Activated T-cell treated with anti-CD3 and anti-CD28 coated beads, Interleukin-2, amount 50 U/mL, for 1 hour (primary cell): ENCODE data around the gene CRX.
"Not testable (repeated sequence)": the region's sequence is repeated elsewhere in the genome, so short reads cannot be mapped to it uniquely, and the experiment has no call there.

Experiments used
- DNase-seq: peaks from one replicate; pipeline ENCODE4 v3.0.0-alpha.2; 2020

Gene CRX

DNA sequence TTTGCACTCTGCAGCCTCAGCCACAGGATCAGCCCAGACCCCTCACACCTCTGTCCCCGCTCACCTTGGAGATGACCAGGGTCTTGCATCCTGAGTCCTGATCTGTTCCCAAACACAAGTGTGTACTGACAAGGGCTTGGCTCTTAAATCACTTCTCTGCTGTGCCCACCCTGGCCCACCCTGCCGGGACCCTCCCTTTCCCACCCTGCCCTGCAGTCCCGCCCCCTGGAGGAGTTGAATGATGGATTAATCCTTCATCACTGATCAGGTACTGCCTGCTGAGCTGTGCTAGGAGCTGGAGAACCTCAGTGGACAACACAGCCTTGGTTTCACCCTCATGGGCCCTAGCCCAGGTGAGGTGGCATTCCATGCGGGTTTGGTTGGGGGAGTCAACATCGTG lies 17.3 kb upstream of the CRX start, which contains the start of gene TPRX1:
Gene TPRX1, minus strand, starts transcription at position 101 of the 400 bp plus-strand sequence. Its CDS starts 12 bp downstream, at position 89.
- not testable (repeated sequence) for DNase-seq

- no peak for DNase-seq
Observed at GRCh38 chr19:47805313-47805712, 16.4 kb upstream of the CRX start.

DNA sequence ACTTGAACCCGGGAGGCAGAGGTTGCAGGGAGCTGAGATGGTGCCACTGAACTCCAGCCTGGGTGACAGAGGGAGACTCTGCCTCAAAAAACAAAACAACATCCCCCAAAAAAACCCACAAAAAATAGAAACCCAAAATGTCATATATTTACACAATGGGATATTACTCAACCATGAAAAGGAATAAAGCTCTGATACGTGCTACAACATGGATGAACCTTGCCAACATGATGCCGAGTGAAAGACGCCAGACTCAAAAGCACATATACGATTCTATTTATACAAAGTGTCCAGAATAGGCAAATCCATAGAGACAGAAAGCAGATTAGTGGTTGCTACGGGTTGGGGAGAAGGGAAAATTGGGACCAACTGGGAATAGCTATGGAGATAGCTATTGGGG lies 15.3 kb upstream of the CRX start:
- DNase-seq: no peak

DNA sequence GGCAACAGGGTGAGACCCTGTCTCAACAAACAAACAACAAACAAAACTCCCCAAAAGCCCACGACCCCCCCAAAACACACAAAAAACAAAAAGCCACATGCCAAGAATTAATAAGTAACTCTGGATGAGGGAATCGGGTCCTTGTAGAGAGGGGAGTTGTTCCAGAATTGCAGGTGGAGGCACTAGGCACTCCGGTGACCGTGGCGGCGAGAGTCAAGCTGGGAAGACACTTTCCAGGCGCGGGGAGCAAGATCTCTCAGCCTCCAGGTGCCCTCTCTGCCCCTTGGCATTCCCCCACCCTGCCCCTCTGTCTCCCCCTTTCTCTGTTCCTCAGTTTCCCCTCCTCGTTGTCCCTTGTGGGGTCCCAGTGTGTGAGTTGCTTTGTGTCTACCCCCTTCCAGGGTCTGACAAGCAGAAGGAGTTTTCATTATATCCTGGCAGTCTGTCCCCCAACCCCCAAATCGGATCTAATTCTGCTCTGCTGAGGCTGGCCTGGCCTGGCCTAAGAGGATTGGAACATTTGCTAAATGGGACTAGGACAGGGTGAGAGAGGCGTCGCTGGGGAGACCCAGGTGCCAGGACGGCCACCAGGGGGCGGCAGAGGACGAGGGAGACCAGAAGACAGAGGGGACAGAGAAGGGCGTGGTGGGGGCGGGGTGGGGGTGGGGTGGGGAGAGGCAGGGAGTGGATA lies 8.3 kb upstream of the CRX start:
- DNase-seq: peak; percentile 77

DNA sequence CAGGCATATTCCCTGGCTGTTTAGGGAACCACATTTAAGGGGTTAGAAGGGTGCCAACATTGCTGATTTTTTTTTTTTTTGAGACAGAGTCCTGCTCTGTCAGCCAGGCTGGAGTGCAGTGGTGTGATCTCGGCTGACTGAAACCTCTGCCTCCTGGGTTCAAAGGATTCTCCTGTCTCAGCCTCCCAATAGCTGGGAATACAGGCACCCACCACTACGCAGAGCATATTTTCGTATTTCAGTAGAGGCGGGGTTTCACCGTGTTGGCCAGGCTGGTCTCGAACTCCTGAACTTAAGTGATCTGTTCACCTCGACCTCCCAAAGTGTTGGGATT lies 7.8 kb upstream of the CRX start:
- no peak for DNase-seq

- not testable (repeated sequence) for DNase-seq
Observed at GRCh38 chr19:47816270-47816669, 5.5 kb upstream of the CRX start.

DNA sequence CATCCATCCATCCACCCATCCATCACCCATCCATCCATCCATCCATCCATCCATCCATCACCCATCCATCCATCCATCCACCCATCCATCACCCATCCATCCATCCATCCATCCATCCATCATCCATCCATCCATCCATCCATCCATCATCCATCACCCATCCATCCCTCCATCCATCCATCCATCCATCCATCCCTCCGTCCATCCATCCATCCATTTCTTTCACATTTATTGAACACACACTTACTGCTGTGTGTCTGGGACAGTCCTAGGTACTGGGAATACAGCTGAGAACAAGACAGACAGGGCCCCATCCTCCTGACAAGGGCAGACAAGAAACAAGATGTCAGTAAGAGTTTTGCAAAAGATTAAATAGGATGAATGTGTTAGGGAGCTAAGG lies 3.5 kb upstream of the CRX start:
- DNase-seq: not testable (repeated sequence)

- no peak for DNase-seq
Observed at GRCh38 chr19:47819858-47820257, 1.9 kb upstream of the CRX start.

DNA sequence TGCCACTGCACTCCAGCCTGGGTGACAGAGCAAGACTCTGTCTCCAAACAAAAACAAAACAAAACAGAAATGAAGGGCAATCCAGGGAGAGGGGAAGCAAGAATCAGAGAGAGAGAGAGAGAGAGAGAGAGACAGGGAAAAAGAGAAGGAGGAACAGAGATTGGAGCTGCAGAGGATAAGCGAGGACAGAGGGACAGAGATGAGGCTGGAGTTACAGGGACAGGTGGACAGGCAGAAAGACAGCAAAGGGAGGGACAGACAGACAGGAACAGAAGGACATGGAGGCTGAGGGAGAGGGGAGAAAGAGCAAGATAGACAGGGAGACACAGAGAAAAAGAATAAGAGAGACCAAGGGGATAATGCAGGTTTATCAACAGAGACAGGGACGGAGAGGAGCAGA lies 1.3 kb upstream of the CRX start:
- no peak for DNase-seq

- DNase-seq: no peak
Observed at GRCh38 chr19:47824396-47824795, 2.7 kb downstream of the CRX start.

GRCh38 chr19:47826800-47827199 lies 5.1 kb downstream of the CRX start:
- no peak for DNase-seq

GRCh38 chr19:47832723-47833122 lies 11.0 kb downstream of the CRX start:
- no peak for DNase-seq

GRCh38 chr19:47836038-47836437 lies 14.3 kb downstream of the CRX start:
- DNase-seq: no peak

GRCh38 chr19:47839411-47839810 lies 17.7 kb downstream of the CRX start:
- DNase-seq: no peak

DNA sequence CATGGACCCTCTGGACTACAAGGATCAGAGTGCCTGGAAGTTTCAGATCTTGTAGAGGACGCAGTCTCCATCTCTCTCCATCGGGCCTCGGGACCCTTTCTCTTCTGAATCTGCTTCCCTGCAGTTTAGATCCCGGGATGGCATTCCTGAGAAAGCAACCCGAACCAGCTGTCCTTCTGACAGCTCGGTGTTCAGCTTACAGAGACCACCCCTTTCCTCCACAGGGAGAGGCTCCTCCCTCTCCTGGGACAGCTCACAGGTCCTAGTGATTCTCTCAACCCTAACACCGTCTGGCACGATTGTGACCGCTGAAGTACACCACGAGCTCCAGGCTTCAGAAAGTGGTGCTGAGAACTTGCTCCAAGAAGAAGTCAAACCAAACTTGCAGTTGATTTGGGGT lies 18.2 kb downstream of the CRX start:
- DNase-seq: no peak

DNA sequence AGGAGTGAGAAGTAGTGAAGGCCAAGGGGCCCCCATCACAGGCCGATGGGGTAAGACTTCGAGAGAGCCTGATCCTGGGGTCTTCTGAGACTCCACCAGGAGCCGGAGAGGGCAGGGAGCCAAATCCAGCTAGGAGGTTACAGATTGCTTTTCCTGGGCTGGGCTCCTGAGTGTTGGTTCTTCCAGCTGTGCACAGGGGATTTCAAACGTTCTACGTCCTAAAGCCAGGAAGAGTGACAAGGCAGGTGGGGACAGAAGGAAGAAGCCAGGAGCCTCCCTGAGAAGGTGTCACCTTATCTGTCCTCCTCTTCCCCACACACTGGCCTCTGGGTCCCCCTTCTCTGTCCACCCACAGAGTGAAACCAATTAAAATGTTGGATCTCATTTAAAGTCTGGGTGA lies 21.2 kb downstream of the CRX start:
- no peak for DNase-seq

DNA sequence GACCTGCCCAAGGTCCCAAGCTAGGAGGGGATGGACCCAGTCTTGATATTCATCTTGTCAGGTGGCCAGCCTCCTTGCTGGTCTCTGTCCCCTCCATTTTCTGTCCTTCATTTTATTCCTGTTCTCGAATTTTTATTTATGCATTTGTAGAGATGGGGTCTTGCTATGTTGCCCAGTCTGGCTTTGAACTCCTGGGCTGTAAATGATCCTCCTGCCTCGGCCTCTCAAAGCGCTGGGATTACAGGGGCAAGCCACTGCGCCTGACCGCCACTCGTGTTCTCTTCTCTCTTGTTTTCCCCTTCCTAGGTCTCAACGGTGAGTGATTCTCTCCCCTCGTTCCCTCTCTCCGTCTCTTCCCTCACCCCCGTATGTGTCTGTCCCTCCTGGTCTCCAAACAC lies 26.7 kb downstream of the CRX start:
- no peak for DNase-seq

DNA sequence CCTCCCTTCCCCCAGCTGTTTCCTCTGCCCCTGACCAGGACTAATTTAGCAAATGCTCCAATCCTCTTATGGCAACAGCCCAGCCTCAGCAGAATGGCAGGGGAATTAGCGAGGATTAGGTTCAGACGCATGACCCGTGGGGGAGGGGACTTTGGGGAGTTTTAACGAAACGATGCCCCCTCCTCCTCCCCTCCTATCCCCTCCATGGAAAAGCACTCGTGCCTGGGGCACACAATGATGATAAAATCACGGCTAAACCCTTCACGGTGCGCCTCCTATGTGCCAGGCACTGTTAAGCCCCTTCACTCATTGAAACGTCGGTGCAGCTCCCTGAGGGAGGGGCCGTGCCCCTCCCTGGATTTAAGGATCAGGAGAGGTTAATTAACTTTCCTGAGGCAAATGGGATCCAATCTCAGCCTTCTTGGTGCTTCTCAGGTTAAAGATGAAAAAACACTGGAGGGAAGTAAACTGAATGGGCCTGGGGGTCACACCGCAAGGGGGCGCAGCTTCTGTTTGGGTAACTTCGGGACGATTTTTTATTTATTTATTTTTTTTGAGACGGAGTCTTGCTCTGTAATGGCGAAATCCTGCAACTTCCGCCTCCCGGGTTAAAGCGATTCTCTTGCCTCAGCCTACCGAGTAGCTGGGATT lies 27.2 kb downstream of the CRX start:
- DNase-seq: peak; percentile 32

- no peak for DNase-seq
Observed at GRCh38 chr19:47853003-47853402, 31.3 kb downstream of the CRX start.

DNA sequence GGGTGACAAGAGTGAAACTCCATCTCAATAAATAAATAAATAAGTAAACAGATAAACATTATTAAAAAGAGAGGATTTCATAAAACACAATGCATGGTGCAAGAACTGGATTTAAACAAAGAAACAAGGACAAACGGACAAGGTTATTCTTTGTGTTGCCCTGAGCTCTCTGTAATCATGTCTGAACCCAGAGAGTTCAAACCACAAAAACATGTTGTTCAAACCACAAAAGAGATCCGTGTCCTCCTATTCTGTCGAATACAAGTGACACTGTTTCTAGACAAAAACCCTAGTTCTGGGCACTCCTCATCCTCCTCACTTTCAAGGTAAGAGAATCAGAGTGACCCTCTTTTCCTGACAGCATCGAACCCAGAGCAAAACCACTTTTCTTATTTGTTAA lies 32.7 kb downstream of the CRX start:
- DNase-seq: no peak

- not testable (repeated sequence) for DNase-seq
Observed at GRCh38 chr19:47858231-47858630, 36.5 kb downstream of the CRX start.

- not testable (repeated sequence) for DNase-seq
Observed at GRCh38 chr19:47858646-47859285, 37.0 kb downstream of the CRX start, which contains the start of gene TPRX2. TPRX2 (plus strand) TSS chr19:47859235; CDS start chr19:47859247, 12 bp downstream.

GRCh38 chr19:47859838-47860237 lies 38.1 kb downstream of the CRX start:
- DNase-seq: not testable (repeated sequence)

DNA sequence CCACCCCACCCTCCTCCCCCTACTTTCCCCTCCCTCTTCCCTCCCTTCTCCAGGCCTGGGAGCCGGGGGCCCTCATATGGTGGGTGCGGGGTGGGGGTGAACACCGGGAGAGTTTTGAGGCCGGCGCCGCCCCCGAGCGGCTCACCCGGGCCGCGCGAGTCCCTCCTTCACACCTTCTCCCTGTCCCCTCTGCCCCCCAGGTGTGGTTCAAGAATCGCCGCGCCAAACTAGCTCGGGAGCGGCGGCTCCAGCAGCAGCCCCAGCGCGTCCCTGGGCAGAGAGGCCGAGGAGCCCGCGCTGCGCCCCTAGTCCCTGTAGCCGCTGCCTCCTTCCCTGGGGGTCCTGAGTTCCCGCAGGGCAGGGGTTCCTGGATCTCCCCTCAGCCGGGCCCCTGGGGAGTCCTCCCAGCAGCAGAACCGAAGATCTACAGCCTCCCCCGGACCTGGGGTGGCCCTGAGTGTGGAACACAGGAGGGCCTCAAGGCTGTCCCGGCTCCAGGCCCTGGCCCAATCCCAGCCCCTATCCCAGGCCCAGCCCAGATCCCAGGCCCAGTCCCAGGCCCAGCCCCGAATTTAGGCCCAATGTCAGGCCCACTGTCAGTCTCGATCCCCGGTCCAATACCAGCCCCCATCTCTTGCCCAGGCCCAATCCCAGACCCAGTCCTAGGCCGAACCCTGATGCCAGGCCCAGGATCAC lies 39.0 kb downstream of the CRX start:
- DNase-seq: no peak
